Right renal pelvis (tissue), 4 donors: Measurements from ENCODE around the gene EHD1. TPM values are rescaled to one million over a fixed set of nuclear protein-coding genes. Genes with fewer than 3 reads are reported as not detected.
A peak's percentile ranks its signal among the peaks of the same experiment; 100 is the strongest.
"Not testable (repeated sequence)": the region's sequence is repeated elsewhere in the genome, so short reads cannot be mapped to it uniquely, and the experiment has no call there.

Experiments
- DNase-seq, 4 donors: peaks; one replicate each; pipeline ENCODE4 v3.0.0-alpha.2; 2013; ENCODE audit warnings: low read depth in 4 of 4, low spot score in 3 of 4, missing footprints in 1 of 4
- polyA plus RNA-seq, 4 donors: library from polyadenylated mRNA; unstranded; fragments of 120-200 nt; gene quantifications; one replicate each; pipeline ENCODE4 v1.2.1, GENCODE V29; 2013; ENCODE audit not compliant: insufficient read length in 4 of 4

The EHD1 gene
- polyA plus RNA-seq, 4 donors, result 54.1 to 69.5 (median 60.5) TPM

DNA sequence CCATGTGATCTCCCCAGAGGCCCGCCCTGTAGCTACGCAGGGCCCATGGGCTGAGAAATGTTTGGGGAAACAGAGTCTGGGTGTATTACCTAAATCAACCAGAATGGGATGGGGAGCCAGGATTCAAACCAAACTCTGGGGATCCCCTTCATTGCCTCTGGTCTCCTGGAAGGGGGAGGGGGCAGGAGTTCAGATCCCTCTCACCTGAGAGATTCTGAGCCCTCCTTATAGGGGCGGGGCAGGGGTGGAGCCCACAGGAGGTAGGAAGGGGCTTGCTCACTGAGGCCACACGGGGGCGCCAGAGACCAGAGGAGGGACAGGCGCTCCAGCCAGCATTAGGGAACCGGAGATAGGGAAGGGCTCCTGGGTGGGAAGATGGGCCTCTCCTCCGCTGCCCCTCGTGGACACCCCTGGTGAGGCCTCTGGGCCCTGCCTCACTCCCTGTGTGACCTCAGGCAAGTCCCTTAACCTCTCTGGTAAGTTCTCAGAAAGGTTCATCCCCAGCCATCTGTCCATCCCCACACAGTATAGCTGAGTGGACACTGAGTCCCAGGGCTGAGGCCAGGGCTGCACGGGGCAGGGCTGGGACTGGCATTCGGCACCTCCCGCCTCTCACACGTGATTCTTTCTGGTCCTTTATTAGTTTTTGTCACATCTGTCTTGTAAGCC lies 31.3 kb downstream of the EHD1 start:
- peak; percentile 72 to 87 (median 84) for DNase-seq

- not testable (repeated sequence) for DNase-seq
Observed at GRCh38 chr11:64845776-64846129, 32.7 kb downstream of the EHD1 start.

DNA sequence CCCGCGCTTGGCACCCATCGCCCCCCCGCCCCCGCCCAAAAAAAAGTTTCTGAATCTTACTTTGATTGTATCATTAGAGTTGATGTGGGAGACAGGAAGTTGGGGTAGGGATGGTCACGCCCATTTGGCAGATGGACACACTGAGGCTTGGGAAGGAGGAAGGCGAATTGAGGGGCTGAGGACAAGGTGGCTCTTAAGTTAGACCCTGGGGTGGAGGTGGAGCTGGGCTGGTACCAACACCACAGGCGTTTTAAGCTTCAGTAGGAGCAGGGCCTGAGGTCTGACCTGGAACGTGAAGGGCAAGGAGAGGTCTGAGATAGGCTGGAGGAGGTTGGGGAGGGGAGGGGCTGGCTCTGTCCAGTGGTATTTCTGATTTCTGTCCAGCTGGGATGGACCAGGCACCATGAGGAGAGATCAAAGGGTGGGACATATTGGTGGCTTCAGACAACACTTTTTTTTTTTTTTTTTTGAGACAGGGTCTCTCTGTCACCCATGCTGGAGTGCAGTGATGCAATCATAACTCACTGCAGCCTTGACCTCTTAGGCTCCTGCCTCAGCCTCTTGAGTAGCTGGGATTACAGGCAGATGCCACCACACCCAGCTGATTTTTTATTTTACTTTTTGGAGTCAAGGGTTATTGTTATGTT lies 33.2 kb downstream of the EHD1 start:
- DNase-seq, result no peak

GRCh38 chr11:64844330-64845128 lies 33.9 kb downstream of the EHD1 start, which contains the start of gene CDC42BPG:
Gene CDC42BPG (minus strand): TSS chr11:64844653. CDS start chr11:64844569, 84 bp downstream.
- DNase-seq, result no peak

GRCh38 chr11:64843686-64844329 lies 34.6 kb downstream of the EHD1 start:
- no peak for DNase-seq

- no peak for DNase-seq
Observed at GRCh38 chr11:64842851-64843685, 35.4 kb downstream of the EHD1 start.

- no peak for DNase-seq
Observed at GRCh38 chr11:64842366-64842759, 36.1 kb downstream of the EHD1 start.

DNA sequence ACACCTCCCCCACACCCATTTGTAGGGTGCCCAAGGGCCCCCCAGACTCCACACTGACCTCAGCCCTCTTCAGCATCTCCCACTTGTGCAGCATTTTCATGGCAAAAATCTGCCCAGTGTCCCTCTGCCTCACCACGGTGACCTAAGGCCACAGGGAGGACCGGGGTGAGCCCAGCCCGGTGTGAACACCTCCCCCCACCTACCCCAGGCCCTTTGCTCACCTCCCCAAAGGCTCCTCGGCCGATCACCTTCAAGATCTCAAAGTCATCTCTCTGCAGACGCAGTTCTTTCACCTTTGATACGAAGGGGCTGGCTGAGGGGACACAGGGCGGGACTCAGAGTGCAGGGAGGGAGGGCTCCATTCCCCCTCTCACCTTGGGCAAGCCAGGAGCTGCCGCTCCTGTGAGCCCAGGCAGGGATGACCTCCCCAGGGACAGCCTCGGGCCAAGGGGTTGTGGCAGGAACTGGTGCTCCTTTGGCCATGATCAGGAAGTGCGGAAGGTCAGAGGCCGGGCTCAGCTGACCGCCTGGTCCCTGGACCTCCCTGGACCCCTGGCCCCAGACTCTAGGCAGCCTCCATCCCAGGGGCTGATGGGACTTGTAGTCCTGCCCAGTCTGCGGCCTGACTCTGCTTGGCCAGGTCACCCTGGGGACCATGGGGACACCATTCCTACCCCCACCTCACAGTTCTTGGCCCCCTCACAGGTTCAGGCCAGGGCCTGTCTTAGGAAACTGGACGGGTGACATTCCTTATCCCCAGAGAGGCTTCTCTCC lies 36.6 kb downstream of the EHD1 start:
- no peak for DNase-seq

GRCh38 chr11:64839887-64840782 lies 38.3 kb downstream of the EHD1 start:
- no peak for DNase-seq

GRCh38 chr11:64839335-64839734 lies 39.1 kb downstream of the EHD1 start:
- no peak for DNase-seq

DNA sequence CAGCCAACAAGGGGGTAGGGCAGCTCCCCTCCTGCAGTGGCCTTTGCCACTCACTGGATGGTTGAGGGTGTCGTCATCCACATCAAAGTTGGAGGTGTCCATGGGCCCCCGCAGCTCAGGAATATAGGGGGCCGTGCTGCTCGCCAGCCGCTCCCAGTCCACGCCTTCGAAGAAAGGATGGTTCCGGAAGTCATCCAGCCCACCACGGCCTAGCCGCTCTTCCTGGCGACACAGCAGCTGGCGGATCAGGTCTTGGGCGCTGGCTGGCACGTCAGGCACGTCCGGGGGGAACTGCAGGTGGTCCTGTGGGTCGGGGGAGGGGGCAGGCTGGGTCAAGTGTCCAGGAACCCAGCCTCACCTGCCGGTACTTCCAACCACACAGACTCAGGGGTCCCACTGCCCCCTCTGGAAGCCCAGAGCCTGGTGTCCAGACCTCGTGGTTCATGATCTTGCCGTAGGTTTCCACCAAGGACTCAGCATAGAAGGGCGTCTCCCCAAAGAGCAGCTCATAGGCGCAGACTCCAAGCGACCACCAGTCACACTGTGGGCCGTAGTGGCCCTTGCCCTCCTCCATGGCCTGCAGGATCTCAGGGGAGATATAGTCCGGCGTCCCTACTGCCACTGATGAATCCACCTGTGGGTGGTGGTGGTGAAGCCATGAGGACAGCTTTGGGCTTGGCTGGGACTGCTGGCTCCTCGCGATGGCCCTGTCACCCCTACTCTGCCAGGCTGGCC lies 39.7 kb downstream of the EHD1 start:
- DNase-seq, result no peak

- DNase-seq, result no peak
Observed at GRCh38 chr11:64837887-64838351, 40.5 kb downstream of the EHD1 start.

DNA sequence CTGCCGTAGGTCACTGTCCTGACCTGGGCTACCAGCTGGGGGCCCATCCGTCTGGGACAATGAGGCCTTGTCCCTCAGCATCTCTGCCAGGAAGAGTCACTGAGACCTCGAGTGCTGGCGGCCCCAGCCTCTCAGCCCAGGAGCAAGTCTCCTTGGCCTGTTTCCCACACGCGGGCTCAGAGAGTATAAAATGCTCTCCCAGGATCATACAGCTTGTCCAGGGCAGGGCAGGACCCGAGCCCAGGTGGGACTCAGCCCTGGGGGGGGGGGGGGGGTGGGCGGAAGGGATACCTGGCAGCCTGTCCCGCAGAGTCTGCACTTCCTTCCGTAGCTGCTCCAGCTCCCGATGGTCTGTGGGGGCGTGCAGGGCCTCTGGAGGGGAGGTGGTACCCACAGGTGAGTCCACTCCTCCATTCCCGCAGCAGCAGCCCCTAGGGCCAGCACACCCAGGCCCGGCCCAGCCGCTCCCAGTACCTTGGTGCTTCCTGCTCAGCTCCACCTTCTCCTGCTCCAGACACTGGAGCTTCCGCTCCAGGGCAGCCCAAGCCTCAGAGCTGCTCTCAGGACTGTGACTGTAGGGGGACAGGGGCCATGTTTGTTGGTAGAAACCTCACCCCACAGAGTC lies 41.9 kb downstream of the EHD1 start:
- no peak for DNase-seq

DNA sequence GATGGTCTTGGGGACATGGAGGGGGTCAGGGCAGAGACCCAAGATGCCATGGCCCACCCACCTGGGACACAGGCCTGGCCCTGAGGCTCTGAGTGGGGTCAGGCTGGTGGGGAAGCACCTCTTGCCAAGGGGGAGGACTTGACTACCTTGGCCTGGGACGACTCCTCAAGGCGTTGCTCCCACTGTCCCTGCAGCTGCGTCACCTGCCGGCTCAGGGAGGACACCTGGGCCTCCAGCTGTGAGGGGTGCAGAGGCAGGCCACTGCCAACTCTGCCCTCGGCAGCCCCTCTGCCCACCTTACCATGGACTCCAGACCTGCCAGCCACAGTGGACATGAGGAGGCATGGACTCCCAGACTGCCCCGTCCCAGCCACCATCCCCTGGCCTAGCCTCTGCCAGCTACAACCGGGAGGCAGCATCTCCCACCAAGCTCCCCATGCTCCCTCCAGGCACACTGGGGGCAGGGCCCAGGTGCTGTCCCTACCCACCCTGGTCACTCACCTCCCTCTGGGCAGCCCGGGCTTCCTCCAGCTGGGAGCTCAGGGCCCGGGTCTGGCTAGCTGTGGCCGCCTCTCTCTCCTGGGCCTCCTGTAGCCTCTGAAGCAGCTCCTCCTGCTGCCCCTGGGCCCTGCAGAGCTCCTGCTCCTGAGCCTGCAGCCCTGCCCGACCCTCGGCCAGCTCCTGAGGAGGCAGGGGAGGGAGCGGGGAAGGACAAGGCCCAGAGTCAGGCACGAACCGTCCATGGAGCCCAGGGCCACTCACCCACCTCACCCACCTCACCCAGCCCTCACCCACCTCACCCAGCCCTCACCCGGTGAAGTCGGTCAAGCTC lies 42.6 kb downstream of the EHD1 start:
- DNase-seq, result no peak

DNA sequence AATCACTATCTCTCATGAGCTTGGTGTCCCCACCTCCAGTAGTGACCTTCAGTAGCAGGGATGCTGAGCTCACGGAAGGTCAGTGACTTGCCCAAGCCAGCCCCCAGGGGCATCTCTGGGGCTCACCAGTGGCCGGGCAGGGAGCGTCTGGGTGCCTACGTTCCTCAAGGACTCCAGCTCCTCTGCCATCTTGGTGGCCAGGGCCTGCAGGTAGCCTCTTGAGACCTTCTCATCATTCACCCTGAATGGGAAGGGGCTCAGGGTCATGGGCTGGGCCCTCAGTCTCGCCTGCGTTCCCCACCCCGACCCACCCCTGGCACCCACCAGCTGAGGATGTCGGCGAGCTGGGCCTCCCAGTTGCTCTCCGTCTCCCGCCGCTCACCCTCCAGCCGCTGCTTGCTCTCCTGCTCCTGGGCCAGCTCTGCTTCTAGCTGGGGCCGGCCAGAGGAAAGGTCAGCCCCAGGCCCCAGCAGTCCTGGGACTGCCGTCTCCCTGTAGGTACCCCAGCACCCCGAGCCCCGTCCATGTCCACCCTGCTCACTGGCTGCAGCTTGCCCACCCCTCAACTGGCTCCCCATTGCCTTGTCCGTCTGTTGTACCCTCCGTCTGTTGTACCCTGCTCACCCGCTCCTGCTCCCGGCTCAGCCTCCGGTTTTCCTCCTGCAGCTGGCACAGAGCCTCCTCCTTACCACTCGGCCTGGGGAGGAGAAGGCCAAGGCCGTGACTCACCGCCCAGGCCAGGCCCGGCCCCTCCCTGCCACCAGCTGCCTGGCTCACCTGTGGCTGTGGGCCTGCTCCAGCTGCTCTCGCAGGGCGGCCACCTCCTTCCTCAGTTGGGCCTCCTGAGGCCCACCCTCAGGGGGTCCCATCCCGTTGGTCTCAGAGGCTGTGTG lies 43.5 kb downstream of the EHD1 start:
- DNase-seq, result no peak
